ENCODE data around the gene CERS6. TPM values are rescaled to one million over a fixed set of nuclear protein-coding genes. Genes with fewer than 3 reads are reported as not detected.

CERS6 gene
- polyA plus RNA-seq, 1 donor (not counting 4 experiments of a cell fraction or from before 2014, with no cell fraction given) = 19.5 TPM

DNA sequence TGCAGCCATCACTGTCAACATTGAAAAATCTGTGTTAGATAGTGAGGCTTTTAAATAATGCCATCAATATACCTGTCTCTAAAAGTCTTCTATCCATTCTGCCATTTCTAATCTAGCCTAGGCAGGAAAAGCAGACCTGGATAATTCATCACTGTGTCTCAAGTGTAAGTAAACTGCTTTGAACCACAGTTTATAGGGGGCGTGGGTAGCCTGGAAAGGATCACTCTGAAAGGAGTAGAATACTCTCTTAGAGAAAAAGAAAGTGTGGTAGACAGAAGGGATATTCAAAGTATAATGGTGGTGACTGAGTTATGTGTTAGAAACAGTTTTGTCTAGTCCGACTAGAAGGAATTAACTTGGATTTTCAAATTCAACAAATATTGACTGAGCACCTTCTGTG, 40.8 kb downstream of the CERS6 start:
- DNase-seq (ENCODE audit: low read depth, low spot score) = no peak
- Histone ChIP-seq H3K79me2 (ENCODE audit: control insufficient read depth, insufficient read depth, low read length) (peaks cover 68% of the 10 kb centered on the region), H3K36me3 (ENCODE audit: control insufficient read depth in 2 of 2, extremely low read depth in 1 of 2, insufficient read depth in 2 of 2, low read length in 2 of 2) (no peaks in the 10 kb centered on the region), H3K9me3 (ENCODE audit: control insufficient read depth, low read depth, low read length) (no peaks in the 10 kb centered on the region), H3K27me3 (ENCODE audit: control insufficient read depth, extremely low read depth, insufficient read depth, low read length) (no peaks in the 10 kb centered on the region), H3K9ac (ENCODE audit: control insufficient read depth, extremely low read depth, insufficient read depth, low read length) (no peak overlapping the region), H3K9me1 (ENCODE audit: control insufficient read depth, extremely low read depth, insufficient read depth, low read length) (no peaks in the 10 kb centered on the region), H3K27ac (ENCODE audit: control insufficient read depth, insufficient read depth, low read length) (no peak overlapping the region), H4K20me1 (ENCODE audit: control insufficient read depth, extremely low read depth, insufficient read depth, low read length) (no peaks in the 10 kb centered on the region), H3K4me1 (ENCODE audit: control insufficient read depth, extremely low read depth, insufficient read depth, low read length) (no peaks in the 10 kb centered on the region), H3K4me3 (ENCODE audit: control insufficient read depth in 2 of 3, extremely low read depth in 1 of 3, insufficient read depth in 2 of 3, low read depth in 1 of 3, low read length in 3 of 3) (no peak overlapping the region), H3K4me2 (ENCODE audit: control insufficient read depth, extremely low read depth, insufficient read depth, low read depth, low read length) (no peak overlapping the region), H2AFZ (ENCODE audit: control insufficient read depth, low read length) (no peak overlapping the region)
- dilution Hi-C loops (cut with MboI; ENCODE audit: extremely low pct_ligation_motif_present, low sequenced_read_pairs) = no loop called here
- TF ChIP-seq EZH2 (IDR thresholded peaks at IDR 0.05; ENCODE audit: low read length) = no peak
- TF ChIP-seq, protein P1, sequence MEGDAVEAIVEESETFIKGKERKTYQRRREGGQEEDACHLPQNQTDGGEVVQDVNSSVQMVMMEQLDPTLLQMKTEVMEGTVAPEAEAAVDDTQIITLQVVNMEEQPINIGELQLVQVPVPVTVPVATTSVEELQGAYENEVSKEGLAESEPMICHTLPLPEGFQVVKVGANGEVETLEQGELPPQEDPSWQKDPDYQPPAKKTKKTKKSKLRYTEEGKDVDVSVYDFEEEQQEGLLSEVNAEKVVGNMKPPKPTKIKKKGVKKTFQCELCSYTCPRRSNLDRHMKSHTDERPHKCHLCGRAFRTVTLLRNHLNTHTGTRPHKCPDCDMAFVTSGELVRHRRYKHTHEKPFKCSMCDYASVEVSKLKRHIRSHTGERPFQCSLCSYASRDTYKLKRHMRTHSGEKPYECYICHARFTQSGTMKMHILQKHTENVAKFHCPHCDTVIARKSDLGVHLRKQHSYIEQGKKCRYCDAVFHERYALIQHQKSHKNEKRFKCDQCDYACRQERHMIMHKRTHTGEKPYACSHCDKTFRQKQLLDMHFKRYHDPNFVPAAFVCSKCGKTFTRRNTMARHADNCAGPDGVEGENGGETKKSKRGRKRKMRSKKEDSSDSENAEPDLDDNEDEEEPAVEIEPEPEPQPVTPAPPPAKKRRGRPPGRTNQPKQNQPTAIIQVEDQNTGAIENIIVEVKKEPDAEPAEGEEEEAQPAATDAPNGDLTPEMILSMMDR (optimal IDR thresholded peaks at IDR 0.05 in 1 of 3, IDR thresholded peaks at IDR 0.05 in 1 of 3, conservative IDR thresholded peaks at IDR 0.05 in 1 of 3; ENCODE audit: extremely low read depth in 1 of 3, insufficient read depth in 2 of 3, low read length in 3 of 3) = no peak
- no peak for FAIRE-seq

DNA sequence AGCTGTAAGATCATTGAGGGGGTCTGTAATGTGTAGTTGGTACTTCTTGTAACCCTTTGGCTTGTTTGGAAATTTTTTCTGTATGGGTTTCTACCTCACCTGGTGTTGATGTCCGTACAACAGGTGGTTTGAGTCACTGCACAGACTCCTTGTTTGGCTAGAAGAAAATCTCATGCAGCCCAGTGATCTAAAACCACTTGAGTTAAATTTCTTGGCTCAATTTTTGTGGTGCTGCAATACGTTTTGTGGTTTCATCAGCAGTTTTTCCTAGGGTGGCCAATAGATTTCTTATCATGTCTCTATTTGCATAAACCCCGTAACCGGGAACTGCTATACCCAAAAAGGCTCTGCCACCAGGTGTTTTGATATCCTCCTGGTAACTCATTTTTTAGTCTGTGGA, 43.4 kb downstream of the CERS6 start:
- Histone ChIP-seq H3K79me2 (ENCODE audit: control insufficient read depth, insufficient read depth, low read length) (peaks cover 78% of the 10 kb centered on the region), H3K36me3 (ENCODE audit: control insufficient read depth in 2 of 2, extremely low read depth in 1 of 2, insufficient read depth in 2 of 2, low read length in 2 of 2) (no peaks in the 10 kb centered on the region), H3K9ac (ENCODE audit: control insufficient read depth, extremely low read depth, insufficient read depth, low read length) (no peak overlapping the region), H3K4me3 (ENCODE audit: control insufficient read depth in 2 of 3, extremely low read depth in 1 of 3, insufficient read depth in 2 of 3, low read depth in 1 of 3, low read length in 3 of 3) (no peak overlapping the region), H3K9me1 (ENCODE audit: control insufficient read depth, extremely low read depth, insufficient read depth, low read length) (no peaks in the 10 kb centered on the region), H3K27me3 (ENCODE audit: control insufficient read depth, extremely low read depth, insufficient read depth, low read length) (no peaks in the 10 kb centered on the region), H3K4me1 (ENCODE audit: control insufficient read depth, extremely low read depth, insufficient read depth, low read length) (no peaks in the 10 kb centered on the region), H3K4me2 (ENCODE audit: control insufficient read depth, extremely low read depth, insufficient read depth, low read depth, low read length) (no peak overlapping the region), H3K27ac (ENCODE audit: control insufficient read depth, insufficient read depth, low read length) (no peak overlapping the region), H4K20me1 (ENCODE audit: control insufficient read depth, extremely low read depth, insufficient read depth, low read length) (no peaks in the 10 kb centered on the region), H2AFZ (ENCODE audit: control insufficient read depth, low read length) (no peak overlapping the region), H3K9me3 (ENCODE audit: control insufficient read depth, low read depth, low read length) (no peaks in the 10 kb centered on the region)
- no peak for TF ChIP-seq EZH2 (IDR thresholded peaks at IDR 0.05; ENCODE audit: low read length)
- TF ChIP-seq, protein P1 (optimal IDR thresholded peaks at IDR 0.05 in 1 of 3, IDR thresholded peaks at IDR 0.05 in 1 of 3, conservative IDR thresholded peaks at IDR 0.05 in 1 of 3; ENCODE audit: extremely low read depth in 1 of 3, insufficient read depth in 2 of 3, low read length in 3 of 3) = no peak
- no peak for DNase-seq (ENCODE audit: low read depth, low spot score)
- FAIRE-seq = no peak
- dilution Hi-C loops (cut with MboI; ENCODE audit: extremely low pct_ligation_motif_present, low sequenced_read_pairs) = no loop called here
